ENCODE measurements around the gene CEP72.

CEP72 gene

GRCh38 chr5:569358-569867 is 42.7 kb upstream of the CEP72 start:
- TF ChIP-seq CTCF (IDR thresholded peaks at IDR 0.05; ENCODE audit: insufficient read depth, missing control alignments) = no peak
- no peak for FAIRE-seq
- DNase-seq (ENCODE audit: insufficient read length, low spot score) = no peak

GRCh38 chr5:569868-570361 is 42.2 kb upstream of the CEP72 start:
- no peak for TF ChIP-seq CTCF (IDR thresholded peaks at IDR 0.05; ENCODE audit: insufficient read depth, missing control alignments)
- DNase-seq (ENCODE audit: insufficient read length, low spot score) = no peak
- FAIRE-seq = no peak

GRCh38 chr5:570446-570845 is 41.7 kb upstream of the CEP72 start:
- no peak for TF ChIP-seq CTCF (IDR thresholded peaks at IDR 0.05; ENCODE audit: insufficient read depth, missing control alignments)
- DNase-seq (ENCODE audit: insufficient read length, low spot score) (no peak), FAIRE-seq (no peak)

- no peak for DNase-seq (ENCODE audit: insufficient read length, low spot score)
- TF ChIP-seq CTCF (IDR thresholded peaks at IDR 0.05; ENCODE audit: insufficient read depth, missing control alignments) = no peak
- no peak for FAIRE-seq
These were observed 41.3 kb upstream of the CEP72 start for GRCh38 chr5:570886-571285.

GRCh38 chr5:571791-572190 is 40.3 kb upstream of the CEP72 start:
- no peak for DNase-seq (ENCODE audit: insufficient read length, low spot score)
- TF ChIP-seq CTCF (IDR thresholded peaks at IDR 0.05; ENCODE audit: insufficient read depth, missing control alignments) = no peak
- FAIRE-seq = no peak

- DNase-seq (ENCODE audit: insufficient read length, low spot score) (no peak), FAIRE-seq (no peak)
- no peak for TF ChIP-seq CTCF (IDR thresholded peaks at IDR 0.05; ENCODE audit: insufficient read depth, missing control alignments)
These were observed 39.6 kb upstream of the CEP72 start for GRCh38 chr5:572398-573019.

- FAIRE-seq (no peak), DNase-seq (ENCODE audit: insufficient read length, low spot score) (no peak)
- TF ChIP-seq CTCF (IDR thresholded peaks at IDR 0.05; ENCODE audit: insufficient read depth, missing control alignments) = no peak
These were observed 38.9 kb upstream of the CEP72 start for GRCh38 chr5:573206-573605.

Measured in D721Med (cell line).